ENCODE measurements around the gene P2RX4.
"Not testable (repeated sequence)": the region's sequence is repeated elsewhere in the genome, so short reads cannot be mapped to it uniquely, and the experiment has no call there.

Gene P2RX4

DNA sequence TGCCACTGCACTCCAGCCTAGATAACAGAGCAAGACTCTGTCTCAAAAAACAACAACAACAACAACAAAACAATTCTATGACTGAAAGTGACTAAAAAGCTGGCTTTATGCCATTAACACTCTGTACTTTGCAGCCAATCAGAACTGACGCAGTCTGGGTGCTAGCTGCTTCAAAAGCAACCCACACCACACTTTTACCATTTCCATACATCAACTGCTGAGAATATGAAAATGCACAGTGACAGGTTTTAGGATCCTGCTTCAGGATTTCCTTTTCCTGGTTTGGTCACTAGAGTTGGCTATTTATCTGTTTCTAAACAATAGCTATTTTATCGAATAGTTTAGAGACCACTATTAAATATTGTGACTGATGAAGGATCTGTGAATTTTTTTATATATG is 23.1 kb upstream of the P2RX4 start:
- H3K4me3 ChIP-seq (ENCODE audit: low read depth, low read length) = no peak overlapping the region
- DNase-seq (ENCODE audit: low read depth) = no peak

DNA sequence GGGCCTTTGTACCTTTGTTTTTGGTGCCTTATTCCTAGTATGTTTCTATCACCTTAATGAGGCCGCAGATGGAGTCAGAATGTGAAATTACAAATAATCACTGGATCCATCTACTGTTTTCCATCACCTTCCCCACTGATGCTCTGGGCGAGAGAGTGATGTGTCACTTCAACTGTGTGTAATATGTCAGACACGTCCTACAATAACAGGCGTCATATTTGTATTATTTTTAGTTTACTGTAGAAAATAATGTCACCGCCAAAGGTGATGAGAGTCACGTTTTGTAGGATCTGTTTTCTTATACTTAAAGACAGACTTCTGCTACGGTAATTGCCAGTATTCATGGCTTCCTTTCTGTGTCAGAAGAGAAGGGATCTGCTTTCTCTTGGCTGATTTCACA is 22.4 kb upstream of the P2RX4 start:
- no peak overlapping the region for H3K4me3 ChIP-seq (ENCODE audit: low read depth, low read length)
- DNase-seq (ENCODE audit: low read depth) = no peak

- no peak for DNase-seq (ENCODE audit: low read depth)
- H3K4me3 ChIP-seq (ENCODE audit: low read depth, low read length) = no peak overlapping the region
These were observed 21.7 kb upstream of the P2RX4 start for GRCh38 chr12:121188227-121188626.

- DNase-seq (ENCODE audit: low read depth) = no peak
- H3K4me3 ChIP-seq (ENCODE audit: low read depth, low read length) = no peak overlapping the region
These were observed 20.8 kb upstream of the P2RX4 start for GRCh38 chr12:121189131-121189530.

DNA sequence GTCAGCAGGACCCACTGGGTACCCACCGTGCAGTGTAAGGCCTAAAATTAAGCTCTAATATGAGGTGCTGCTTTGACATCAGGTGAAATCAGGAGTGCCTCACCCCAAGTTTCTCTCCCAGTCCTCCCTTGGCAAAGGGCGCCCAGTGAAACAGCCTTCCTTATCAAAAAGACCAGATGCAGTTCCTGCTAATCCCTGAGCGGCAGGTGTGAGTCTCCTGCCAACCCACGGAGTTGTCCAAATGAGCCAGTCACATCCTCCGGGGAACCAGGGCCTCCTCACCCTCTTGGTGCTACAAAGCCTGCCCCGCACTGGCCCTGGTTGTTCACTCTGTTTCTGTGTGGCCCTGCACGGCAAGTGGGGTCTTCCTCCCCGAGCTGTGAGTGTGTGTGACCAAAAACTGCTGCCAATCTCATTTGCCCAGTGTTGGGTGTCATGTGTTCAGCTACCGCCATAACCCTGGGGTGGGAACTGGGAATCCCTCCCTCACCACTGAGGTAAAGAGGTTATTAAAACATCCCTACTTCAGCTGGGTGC is 20.2 kb upstream of the P2RX4 start:
- no peak for DNase-seq (ENCODE audit: low read depth)
- H3K4me3 ChIP-seq (ENCODE audit: low read depth, low read length) = no peak overlapping the region

- H3K4me3 ChIP-seq (ENCODE audit: low read depth, low read length) = no peak overlapping the region
- peak; percentile 74 for DNase-seq (ENCODE audit: low read depth)
These were observed 19.4 kb upstream of the P2RX4 start for GRCh38 chr12:121190523-121191031.

DNA sequence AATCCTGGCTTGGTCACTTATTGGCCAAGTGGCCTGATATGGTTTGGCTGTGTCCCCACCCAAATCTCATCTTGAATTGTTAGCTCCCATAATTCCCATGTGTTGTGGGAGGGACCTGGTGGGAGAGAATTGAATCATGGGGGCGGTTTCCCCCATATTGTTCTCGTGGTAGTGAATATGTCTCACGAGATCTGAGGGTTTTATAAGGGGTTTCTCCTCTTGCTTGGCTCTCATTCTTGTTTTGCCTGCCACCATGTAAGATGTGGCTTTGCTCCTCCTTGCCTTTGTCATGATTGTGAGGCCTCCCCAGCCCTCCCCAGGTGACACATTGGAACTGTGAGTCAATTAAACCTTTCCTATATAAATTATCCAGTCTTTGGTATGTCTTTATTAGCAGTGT is 18.8 kb upstream of the P2RX4 start:
- no peak overlapping the region for H3K4me3 ChIP-seq (ENCODE audit: low read depth, low read length)
- DNase-seq (ENCODE audit: low read depth) = no peak

- DNase-seq (ENCODE audit: low read depth) = no peak
- H3K4me3 ChIP-seq (ENCODE audit: low read depth, low read length) = no peak overlapping the region
These were observed 13.0 kb upstream of the P2RX4 start for GRCh38 chr12:121196902-121197301.

GRCh38 chr12:121198949-121199348 is 11.0 kb upstream of the P2RX4 start:
- DNase-seq (ENCODE audit: low read depth) = no peak
- H3K4me3 ChIP-seq (ENCODE audit: low read depth, low read length) = no peak overlapping the region

DNA sequence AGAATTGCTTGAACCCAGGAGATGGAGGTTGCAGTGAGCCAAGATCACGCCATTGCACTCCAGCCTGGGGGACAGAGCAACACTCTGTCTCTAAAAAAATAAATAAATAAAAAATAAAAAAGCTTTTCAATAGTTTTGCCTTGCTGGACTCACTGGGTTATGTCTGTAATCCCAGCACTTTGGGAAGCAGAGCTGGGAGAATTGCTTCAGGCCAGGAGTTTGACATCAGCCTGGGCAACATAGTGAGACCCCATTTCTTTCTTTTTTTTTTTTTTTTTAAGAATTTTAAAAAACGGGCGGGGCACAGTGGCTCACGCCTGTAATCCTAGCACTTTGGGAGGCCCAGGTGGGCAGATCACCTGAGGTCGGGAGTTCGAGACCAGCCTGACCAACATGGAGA is 8.8 kb upstream of the P2RX4 start:
- DNase-seq (ENCODE audit: low read depth); H3K4me3 ChIP-seq (ENCODE audit: low read depth, low read length): not testable (repeated sequence)

DNA sequence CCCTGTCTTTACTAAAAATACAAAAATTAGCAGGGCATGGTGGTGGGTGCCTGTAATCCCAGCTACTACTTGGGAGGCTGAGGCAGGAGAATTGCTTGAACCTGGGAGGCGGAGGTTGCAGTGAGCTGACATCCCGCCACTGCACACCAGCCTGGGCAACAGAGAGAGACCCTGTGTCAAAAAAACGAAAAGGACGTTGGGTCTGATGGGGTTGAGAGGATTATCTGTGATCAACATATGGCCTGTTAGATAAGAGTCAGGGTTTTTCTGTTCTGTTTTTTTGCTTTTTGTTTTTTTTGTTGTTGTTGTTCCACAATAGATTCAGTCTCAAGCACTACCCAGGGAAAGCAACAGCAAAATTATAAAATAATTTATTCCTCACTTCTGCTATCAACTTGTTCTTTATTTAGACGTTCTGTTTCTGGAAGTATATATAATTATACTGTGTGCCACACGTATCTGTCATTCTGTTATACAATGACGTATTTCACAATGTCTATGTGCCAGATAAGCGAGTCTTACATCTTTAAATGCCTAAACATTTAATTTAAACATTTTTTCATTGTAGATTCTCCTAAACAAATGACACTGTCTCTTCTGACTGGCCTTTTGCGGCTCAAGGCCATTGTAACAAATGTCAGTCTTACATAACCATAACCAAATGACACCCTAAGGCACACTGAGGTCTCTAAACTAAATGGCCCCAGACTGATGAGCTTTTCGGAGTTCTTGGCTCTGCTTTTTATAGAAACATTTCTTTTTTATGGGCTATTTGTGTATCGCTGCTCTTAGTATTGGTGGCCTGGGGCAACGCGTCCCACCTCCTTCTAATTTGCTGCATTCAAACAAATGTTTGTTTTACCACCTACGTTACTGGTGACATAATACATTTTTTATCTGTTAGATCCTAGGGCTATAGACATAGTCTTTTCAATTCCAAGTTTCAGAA is 7.2 kb upstream of the P2RX4 start:
- no peak for DNase-seq (ENCODE audit: low read depth)
- no peak overlapping the region for H3K4me3 ChIP-seq (ENCODE audit: low read depth, low read length)

DNA sequence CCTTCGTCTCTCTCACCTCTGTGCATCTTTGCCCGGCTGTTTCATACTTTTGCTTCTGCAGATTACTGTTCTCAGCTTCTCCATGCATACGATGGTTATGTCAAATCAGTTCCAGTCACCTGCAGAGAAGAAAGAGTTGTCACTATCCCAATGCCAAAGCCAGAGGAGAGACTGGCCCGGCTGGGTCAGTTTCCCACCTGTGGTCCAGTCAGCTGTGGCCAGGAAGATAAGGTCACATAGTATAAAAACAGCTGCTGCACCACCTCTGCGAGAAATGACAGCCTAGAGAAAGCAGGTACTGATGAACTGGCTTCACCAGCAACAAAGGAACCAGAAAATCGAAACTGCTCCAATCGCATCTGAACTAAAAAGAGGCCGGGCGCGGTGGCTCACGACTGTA is 6.4 kb upstream of the P2RX4 start:
- H3K4me3 ChIP-seq (ENCODE audit: low read depth, low read length) = no peak overlapping the region

GRCh38 chr12:121205491-121205890 is 4.4 kb upstream of the P2RX4 start:
- no peak for DNase-seq (ENCODE audit: low read depth)

More for the DNA sequence above, 6.4 kb upstream of the P2RX4 start:
- no peak for DNase-seq (ENCODE audit: low read depth)

GRCh38 chr12:121208571-121208970 is 1.4 kb upstream of the P2RX4 start:
- H3K4me3 ChIP-seq (ENCODE audit: low read depth, low read length); DNase-seq (ENCODE audit: low read depth): not testable (repeated sequence)

More at GRCh38 chr12:121205491-121205890, 4.4 kb upstream of the P2RX4 start:
- no peak overlapping the region for H3K4me3 ChIP-seq (ENCODE audit: low read depth, low read length)

DNA sequence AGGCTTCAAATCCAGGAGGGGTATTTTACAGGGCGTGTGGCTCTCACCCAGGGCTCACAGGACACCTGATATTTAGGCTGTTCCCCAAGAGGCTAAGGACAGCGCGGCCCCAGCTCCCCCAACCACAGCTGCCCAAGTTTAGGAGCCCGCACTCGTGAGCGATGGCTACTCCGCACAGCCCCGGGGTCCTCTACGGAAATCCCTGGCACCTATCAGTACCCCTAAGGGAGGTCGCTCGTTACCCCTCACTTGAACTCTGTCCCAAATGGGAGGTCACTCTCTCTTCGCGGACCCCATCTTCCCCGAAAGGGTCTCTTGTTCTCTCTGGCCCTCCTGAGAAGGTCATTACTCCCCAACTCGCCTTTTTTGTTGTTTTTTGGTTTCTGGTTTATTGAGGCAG is 708 bp upstream of the P2RX4 start:
- no peak for DNase-seq (ENCODE audit: low read depth)
- peak overlapping the region; percentile 64 for H3K4me3 ChIP-seq (ENCODE audit: low read depth, low read length)

GRCh38 chr12:121212875-121213274 is 2.9 kb downstream of the P2RX4 start:
- no peak for DNase-seq (ENCODE audit: low read depth)

DNA sequence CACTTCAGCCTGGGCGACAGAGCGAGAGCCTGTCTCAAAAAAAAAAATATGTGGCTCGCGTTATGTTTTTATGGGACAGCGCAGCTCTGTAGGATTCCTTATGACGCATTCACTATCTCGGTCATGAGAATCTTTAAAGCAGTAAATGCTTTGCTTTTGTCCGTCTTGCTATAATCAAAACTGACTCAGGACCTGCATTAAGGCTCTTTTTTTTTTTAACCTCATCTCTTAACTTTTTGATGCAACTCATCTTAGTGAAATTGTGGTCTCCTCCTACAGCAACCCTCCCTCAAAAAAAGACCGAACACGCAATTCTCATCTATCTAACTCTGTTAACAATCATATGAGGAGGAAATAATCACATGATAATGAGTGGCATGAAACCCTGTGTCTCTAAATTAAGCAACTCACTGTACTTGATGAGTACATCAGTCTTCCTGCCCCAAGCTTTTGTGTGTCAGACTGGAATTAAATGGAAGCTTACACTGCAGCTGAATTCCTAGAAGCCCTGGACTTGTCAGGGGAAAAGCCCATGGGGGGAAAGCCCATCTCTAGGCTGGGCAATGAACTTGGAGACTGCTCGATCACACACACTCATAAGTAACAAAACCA is 4.3 kb downstream of the P2RX4 start:
- DNase-seq (ENCODE audit: low read depth) = peak; percentile 22
- H3K4me3 ChIP-seq (ENCODE audit: low read depth, low read length) = no peak overlapping the region

More at GRCh38 chr12:121212875-121213274, 2.9 kb downstream of the P2RX4 start:
- H3K4me3 ChIP-seq (ENCODE audit: low read depth, low read length) = no peak overlapping the region

- peak; percentile 70 for DNase-seq (ENCODE audit: low read depth)
These were observed 5.2 kb downstream of the P2RX4 start for GRCh38 chr12:121214855-121215745.

DNA sequence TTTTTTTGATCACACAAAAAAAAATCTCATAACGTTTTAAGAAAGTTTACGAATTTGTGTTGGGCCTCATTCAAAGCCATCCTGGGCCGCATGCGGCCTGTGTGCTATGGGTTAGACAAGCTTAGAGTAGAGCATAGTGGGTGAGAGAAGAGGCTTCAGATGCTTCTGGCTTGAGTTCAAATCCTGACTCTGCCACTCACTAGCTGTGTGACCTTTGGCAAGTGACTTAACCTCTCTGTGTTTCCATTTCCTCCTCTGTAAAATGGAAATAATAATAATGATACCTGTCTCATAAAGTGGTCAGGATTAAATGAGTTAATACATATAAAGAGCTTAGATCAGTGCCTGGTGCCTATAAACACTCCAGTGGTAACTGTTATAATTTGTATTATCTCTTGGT is 6.2 kb downstream of the P2RX4 start:
- H3K4me3 ChIP-seq (ENCODE audit: low read depth, low read length) = no peak overlapping the region
- DNase-seq (ENCODE audit: low read depth) = no peak

More at GRCh38 chr12:121214855-121215745, 5.2 kb downstream of the P2RX4 start:
- H3K4me3 ChIP-seq (ENCODE audit: low read depth, low read length) = no peak overlapping the region

Data from skeletal muscle cell (primary cell).